Mucosa of stomach (tissue), 1 donor: ENCODE measurements around the gene CIDEA.

Experiments
- H3K27me3 ChIP-seq: one replicate; pipeline ENCODE4 v1.7.0; 2013; ENCODE audit warnings: mild to moderate bottlenecking, low read length; ENCODE audit not compliant: control insufficient read depth, insufficient read depth
- H3K36me3 ChIP-seq: one replicate; pipeline ENCODE4 v1.7.0; 2013; ENCODE audit warnings: low read length; ENCODE audit not compliant: control insufficient read depth, insufficient read depth
- H3K4me1 ChIP-seq: one replicate; pipeline ENCODE4 v1.7.0; 2013; ENCODE audit warnings: mild to moderate bottlenecking, low read length; ENCODE audit not compliant: control insufficient read depth, insufficient read depth
- H3K4me3 ChIP-seq: one replicate; pipeline ENCODE4 v1.7.0; 2013; ENCODE audit warnings: low read length
- H3K9ac ChIP-seq: one replicate; pipeline ENCODE4 v1.7.0; 2013; ENCODE audit warnings: mild to moderate bottlenecking, low read length, moderate library complexity
- H3K9me3 ChIP-seq: one replicate; pipeline ENCODE4 v1.7.0; 2013; ENCODE audit warnings: mild to moderate bottlenecking, low read length, moderate library complexity; ENCODE audit not compliant: control insufficient read depth
- donor health status: Pancreatic carcinoma.

CIDEA gene

GRCh38 chr18:12246849-12247808, 7.0 kb upstream of the CIDEA start:
- no peaks in the 10 kb centered on the region for H3K36me3 ChIP-seq
- no peaks in the 10 kb centered on the region for H3K9me3 ChIP-seq
- H3K9ac ChIP-seq: no peak overlapping the region
- no peaks in the 10 kb centered on the region for H3K4me1 ChIP-seq
- H3K27me3 ChIP-seq: peaks cover 17% of the 10 kb centered on the region
- H3K4me3 ChIP-seq: no peak overlapping the region

- Histone ChIP-seq H3K4me1 (no peaks in the 10 kb centered on the region), H3K27me3 (peaks cover 20% of the 10 kb centered on the region), H3K4me3 (no peak overlapping the region)
Measured at GRCh38 chr18:12247946-12248345, 6.2 kb upstream of the CIDEA start.

GRCh38 chr18:12248926-12249720, 5.0 kb upstream of the CIDEA start:
- Histone ChIP-seq H3K4me1 (peaks cover 7% of the 10 kb centered on the region), H3K9me3 (no peaks in the 10 kb centered on the region), H3K27me3 (peaks cover 32% of the 10 kb centered on the region), H3K4me3 (no peak overlapping the region), H3K9ac (no peak overlapping the region), H3K36me3 (no peaks in the 10 kb centered on the region)

More at GRCh38 chr18:12247946-12248345, 6.2 kb upstream of the CIDEA start:
- no peaks in the 10 kb centered on the region for H3K9me3 ChIP-seq
- no peak overlapping the region for H3K9ac ChIP-seq
- no peaks in the 10 kb centered on the region for H3K36me3 ChIP-seq

GRCh38 chr18:12251311-12251710, 2.9 kb upstream of the CIDEA start:
- Histone ChIP-seq H3K4me1 (peaks cover 12% of the 10 kb centered on the region), H3K4me3 (no peak overlapping the region), H3K9ac (no peak overlapping the region), H3K27me3 (peaks cover 50% of the 10 kb centered on the region), H3K9me3 (no peaks in the 10 kb centered on the region), H3K36me3 (no peaks in the 10 kb centered on the region)

GRCh38 chr18:12252061-12252460, 2.1 kb upstream of the CIDEA start:
- H3K27me3 ChIP-seq: peaks cover 46% of the 10 kb centered on the region

GRCh38 chr18:12253027-12253426, 1.1 kb upstream of the CIDEA start:
- Histone ChIP-seq H3K4me3 (no peak overlapping the region), H3K9me3 (no peaks in the 10 kb centered on the region), H3K36me3 (no peaks in the 10 kb centered on the region), H3K4me1 (peaks cover 12% of the 10 kb centered on the region), H3K9ac (no peak overlapping the region), H3K27me3 (peaks cover 40% of the 10 kb centered on the region)

More at GRCh38 chr18:12252061-12252460, 2.1 kb upstream of the CIDEA start:
- H3K9me3 ChIP-seq: no peaks in the 10 kb centered on the region
- peaks cover 12% of the 10 kb centered on the region for H3K4me1 ChIP-seq
- H3K9ac ChIP-seq: no peak overlapping the region
- H3K36me3 ChIP-seq: no peaks in the 10 kb centered on the region
- H3K4me3 ChIP-seq: no peak overlapping the region

GRCh38 chr18:12253663-12254135, 462 bp upstream of the CIDEA start:
- peaks cover 39% of the 10 kb centered on the region for H3K27me3 ChIP-seq
- H3K4me1 ChIP-seq: peaks cover 12% of the 10 kb centered on the region
- H3K9me3 ChIP-seq: no peaks in the 10 kb centered on the region
- no peak overlapping the region for H3K4me3 ChIP-seq
- no peak overlapping the region for H3K9ac ChIP-seq
- H3K36me3 ChIP-seq: no peaks in the 10 kb centered on the region

- no peak overlapping the region for H3K4me3 ChIP-seq
- H3K27me3 ChIP-seq: peaks cover 39% of the 10 kb centered on the region
- H3K4me1 ChIP-seq: peaks cover 12% of the 10 kb centered on the region
Measured at GRCh38 chr18:12254820-12255511, 805 bp downstream of the CIDEA start.

GRCh38 chr18:12255626-12256026, 1.5 kb downstream of the CIDEA start:
- no peak overlapping the region for H3K9ac ChIP-seq
- no peak overlapping the region for H3K4me3 ChIP-seq
- peaks cover 39% of the 10 kb centered on the region for H3K27me3 ChIP-seq
- H3K36me3 ChIP-seq: no peaks in the 10 kb centered on the region
- no peaks in the 10 kb centered on the region for H3K9me3 ChIP-seq
- H3K4me1 ChIP-seq: peaks cover 12% of the 10 kb centered on the region

More at GRCh38 chr18:12254820-12255511, 805 bp downstream of the CIDEA start:
- no peaks in the 10 kb centered on the region for H3K36me3 ChIP-seq
- H3K9ac ChIP-seq: no peak overlapping the region
- no peaks in the 10 kb centered on the region for H3K9me3 ChIP-seq

- Histone ChIP-seq H3K27me3 (peaks cover 34% of the 10 kb centered on the region), H3K4me1 (peaks cover 12% of the 10 kb centered on the region), H3K4me3 (no peak overlapping the region), H3K36me3 (no peaks in the 10 kb centered on the region), H3K9me3 (no peaks in the 10 kb centered on the region), H3K9ac (no peak overlapping the region)
Measured at GRCh38 chr18:12256951-12257350, 2.8 kb downstream of the CIDEA start.

- Histone ChIP-seq H3K36me3 (no peaks in the 10 kb centered on the region), H3K9me3 (no peaks in the 10 kb centered on the region), H3K4me1 (peaks cover 12% of the 10 kb centered on the region), H3K9ac (no peak overlapping the region), H3K27me3 (peaks cover 28% of the 10 kb centered on the region), H3K4me3 (no peak overlapping the region)
Measured at GRCh38 chr18:12257996-12258718, 4.0 kb downstream of the CIDEA start.
